ENCODE measurements around the gene DHX34. TPM values are rescaled to one million over a fixed set of nuclear protein-coding genes. Genes with fewer than 3 reads are reported as not detected.

DHX34 gene
- polyA plus RNA-seq, 1 of the 3 experiments (the other 2 are of a cell fraction): 16.4 TPM

GRCh38 chr19:47371261-47371660 is 22.1 kb downstream of the DHX34 start:
- ChIA-PET POLR2A (no interaction called here), CTCF (interaction anchor here (1.5 to 4.9 kb wide), 2 partner anchors 20 to 22 kb away, joined by 3 to 21 read pairs; partner anchors contain the start of gene DHX34)
- no peak for TF ChIP-seq TCF12 (IDR thresholded peaks at IDR 0.05)
- TF ChIP-seq MAX (IDR thresholded peaks at IDR 0.05; ENCODE audit: low read depth): no peak
- TF ChIP-seq REST (IDR thresholded peaks at IDR 0.05; ENCODE audit: low read depth, low read length): no peak
- no peak for TF ChIP-seq EP300 (IDR thresholded peaks at IDR 0.05; ENCODE audit: borderline replicate concordance in 1 of 2, low read depth in 1 of 2, low read length in 1 of 2)
- TF ChIP-seq SIN3A (IDR thresholded peaks at IDR 0.05; ENCODE audit: borderline replicate concordance, low read depth, low read length): no peak
- no peak for TF ChIP-seq RCOR1 (IDR thresholded peaks at IDR 0.05; ENCODE audit: low read length)
- TF ChIP-seq NRF1 (IDR thresholded peaks at IDR 0.05; ENCODE audit: low read depth, low read length): no peak
- TF ChIP-seq RFX5 (IDR thresholded peaks at IDR 0.05; ENCODE audit: low read length): no peak
- no peak for TF ChIP-seq USF1 (IDR thresholded peaks at IDR 0.05; ENCODE audit: borderline replicate concordance, low read depth)
- no peak for TF ChIP-seq RAD21 (IDR thresholded peaks at IDR 0.05; ENCODE audit: low read length)
- Histone ChIP-seq H4K20me1 (ENCODE audit: insufficient read depth) (no peaks in the 10 kb centered on the region), H3K4me3 (ENCODE audit: low read depth in 2 of 2, low read length in 1 of 2) (no peak overlapping the region), H3K36me3 (replicated peaks in 1 of 2; ENCODE audit: control insufficient read depth in 1 of 2, insufficient read depth in 2 of 2, low read length in 1 of 2) (peaks cover 12 to 58% of the 10 kb centered on the region in 2 experiments), H3K27me3 (ENCODE audit: insufficient read depth) (no peaks in the 10 kb centered on the region), H3K9me3 (no peaks in the 10 kb centered on the region), H2AFZ (ENCODE audit: low read depth) (no peak overlapping the region), H3K79me2 (ENCODE audit: insufficient read depth) (no peaks in the 10 kb centered on the region; the same call in 1 of the 2 replicates), H3K4me1 (ENCODE audit: control insufficient read depth in 1 of 2, insufficient read depth in 2 of 2, low read depth in 1 of 2, low read length in 1 of 2) (no peaks in the 10 kb centered on the region), H3K9me2 (no peaks in the 10 kb centered on the region), H3K4me2 (no peak overlapping the region), H3K27ac (ENCODE audit: low read depth in 2 of 2, low read length in 1 of 2) (no peak overlapping the region), H3F3A (replicated peaks; ENCODE audit: insufficient read depth) (no peaks in the 10 kb centered on the region), H3K9ac (no peak overlapping the region)
- no peak for DNase-seq
- 91% methylated on average over 5 of the region's 9 CpGs for WGBS (ENCODE audit: low lambda C conversion rate)

GRCh38 chr19:47372603-47373002 is 23.5 kb downstream of the DHX34 start:
- no peak overlapping the region for H3K27ac ChIP-seq (ENCODE audit: low read depth in 2 of 2, low read length in 1 of 2)
- no peaks in the 10 kb centered on the region for H3K9me3 ChIP-seq
- no peaks in the 10 kb centered on the region for H4K20me1 ChIP-seq (ENCODE audit: insufficient read depth)
- ChIA-PET POLR2A (no interaction called here), CTCF (interaction anchor here (4.9 kb wide), 1 partner anchor 24 kb away, joined by 21 read pairs; the partner anchor contains the start of gene DHX34)
- no peak overlapping the region for H3K9ac ChIP-seq
- no peak overlapping the region for H2AFZ ChIP-seq (ENCODE audit: low read depth)
- H3K27me3 ChIP-seq (ENCODE audit: insufficient read depth): no peaks in the 10 kb centered on the region
- no peak overlapping the region for H3K4me2 ChIP-seq
- peaks cover 12 to 71% of the 10 kb centered on the region in 2 experiments for H3K36me3 ChIP-seq (replicated peaks in 1 of 2; ENCODE audit: control insufficient read depth in 1 of 2, insufficient read depth in 2 of 2, low read length in 1 of 2)
- no peak overlapping the region for H3K4me3 ChIP-seq (ENCODE audit: low read depth in 2 of 2, low read length in 1 of 2)
- no peaks in the 10 kb centered on the region for H3F3A ChIP-seq (replicated peaks; ENCODE audit: insufficient read depth)
- no peaks in the 10 kb centered on the region; the same call in 1 of the 2 replicates for H3K79me2 ChIP-seq (ENCODE audit: insufficient read depth)
- no peak for DNase-seq
- H3K9me2 ChIP-seq: no peaks in the 10 kb centered on the region
- H3K4me1 ChIP-seq (ENCODE audit: control insufficient read depth in 1 of 2, insufficient read depth in 2 of 2, low read depth in 1 of 2, low read length in 1 of 2): no peaks in the 10 kb centered on the region
- 89% methylated on average over 10 of the region's 22 CpGs for WGBS (ENCODE audit: low lambda C conversion rate)
- TF ChIP-seq GABPA (IDR thresholded peaks at IDR 0.05; ENCODE audit: low read depth) (no peak), RXRA (IDR thresholded peaks at IDR 0.05; ENCODE audit: borderline replicate concordance, low read depth) (no peak), IRF3 (IDR thresholded peaks at IDR 0.05; ENCODE audit: low read depth, low read length) (no peak), MXI1 (IDR thresholded peaks at IDR 0.05; ENCODE audit: low read depth, low read length) (no peak), ELF1 (IDR thresholded peaks at IDR 0.05) (no peak), YY1 (IDR thresholded peaks at IDR 0.05; ENCODE audit: low read depth) (no peak), MAX (IDR thresholded peaks at IDR 0.05; ENCODE audit: low read depth) (no peak), TEAD4 (IDR thresholded peaks at IDR 0.05; ENCODE audit: borderline replicate concordance, insufficient read depth) (no peak), FOSL2 (IDR thresholded peaks at IDR 0.05; ENCODE audit: borderline replicate concordance, low read depth) (no peak), EP300 (IDR thresholded peaks at IDR 0.05; ENCODE audit: borderline replicate concordance in 1 of 2, low read depth in 1 of 2, low read length in 1 of 2) (no peak), GATA2 (CRISPR knock-in tag; IDR thresholded peaks at IDR 0.05) (no peak), JUND (IDR thresholded peaks at IDR 0.05) (no peak), ZBTB33 (IDR thresholded peaks at IDR 0.05; ENCODE audit: borderline replicate concordance, low read depth) (no peak), SMC3 (IDR thresholded peaks at IDR 0.05; ENCODE audit: low read depth, low read length) (no peak)
